HepG2 (cell line): ENCODE measurements around the gene EZH1. TPM values are rescaled to one million over a fixed set of nuclear protein-coding genes. Genes with fewer than 3 reads are reported as not detected.

Source experiments
- GPN1 ChIP-seq: sonication (generic); formaldehyde crosslinking; IDR thresholded peaks from 2 replicates; pipeline ENCODE4 v1.5.1; 2020; ENCODE audit warnings: missing genetic modification reagents, borderline replicate concordance
- IRF2 ChIP-seq: IDR thresholded peaks from 2 replicates; pipeline ENCODE4 v1.6.1; 2018; ENCODE audit warnings: missing genetic modification reagents, missing compliant biosample characterization
- KMT2B ChIP-seq: IDR thresholded peaks from 2 replicates; pipeline ENCODE4 v1.6.1; 2016; ENCODE audit warnings: missing genetic modification reagents, missing compliant biosample characterization
- MIER2 ChIP-seq: IDR thresholded peaks from 2 replicates; pipeline ENCODE4 v1.6.1; 2016; ENCODE audit warnings: missing biosample characterization, missing genetic modification reagents
- PATZ1 ChIP-seq: sonication (generic); formaldehyde crosslinking; IDR thresholded peaks from 2 replicates; pipeline ENCODE4 v1.4.0; 2020; ENCODE audit warnings: missing genetic modification reagents
- RARA ChIP-seq: IDR thresholded peaks from 2 replicates; pipeline ENCODE4 v1.6.1; 2016; ENCODE audit warnings: missing genetic modification reagents, missing compliant biosample characterization
- SMC3 ChIP-seq: IDR thresholded peaks from 2 replicates; pipeline ENCODE4 v1.6.1; 2011; ENCODE audit warnings: low read length, improper control_type of control experiment
- TARDBP ChIP-seq: sonication (generic); formaldehyde crosslinking; IDR thresholded peaks from 2 replicates; pipeline ENCODE4 v1.8.0; 2022; ENCODE audit warnings: mild to moderate bottlenecking, missing genetic modification reagents
- TCF7L2 ChIP-seq: IDR thresholded peaks from 2 replicates; pipeline ENCODE4 v1.6.1; 2011; ENCODE audit warnings: mild to moderate bottlenecking, low read depth, low read length, moderate library complexity
- YEATS4 ChIP-seq: sonication (generic); formaldehyde crosslinking; IDR thresholded peaks from 2 replicates; pipeline ENCODE4 v1.4.0; 2020; ENCODE audit warnings: missing genetic modification reagents, borderline replicate concordance
- ZBTB25 ChIP-seq: IDR thresholded peaks from 2 replicates; pipeline ENCODE4 v1.6.1; 2018; ENCODE audit warnings: missing genetic modification reagents
- ZC3H4 ChIP-seq: sonication (generic); formaldehyde crosslinking; IDR thresholded peaks from 2 replicates; pipeline ENCODE4 v1.4.0; 2020; ENCODE audit warnings: missing genetic modification reagents, borderline replicate concordance
- ZMYM3 ChIP-seq: sonication (generic); formaldehyde crosslinking; IDR thresholded peaks from 2 replicates; pipeline ENCODE4 v1.5.1; 2020; ENCODE audit warnings: mild to moderate bottlenecking, missing genetic modification reagents
- ZNF230 ChIP-seq: sonication (generic); formaldehyde crosslinking; IDR thresholded peaks from 2 replicates; pipeline ENCODE4 v1.4.0; 2020; ENCODE audit warnings: mild to moderate bottlenecking, missing genetic modification reagents
- ZNF350 ChIP-seq: sonication (generic); formaldehyde crosslinking; IDR thresholded peaks from 2 replicates; pipeline ENCODE4 v1.4.0; 2020; ENCODE audit warnings: mild to moderate bottlenecking, low read depth, missing genetic modification reagents, borderline replicate concordance
- ZNF451 ChIP-seq: sonication (generic); formaldehyde crosslinking; IDR thresholded peaks from 2 replicates; pipeline ENCODE4 v1.5.0; 2020; ENCODE audit warnings: mild to moderate bottlenecking, missing genetic modification reagents
- ZNF460 ChIP-seq: sonication (generic); formaldehyde crosslinking; IDR thresholded peaks from 2 replicates; pipeline ENCODE4 v1.5.1; 2020; ENCODE audit warnings: missing genetic modification reagents, mild to moderate bottlenecking, borderline replicate concordance
- ZNF569 ChIP-seq: sonication (generic); formaldehyde crosslinking; IDR thresholded peaks from 2 replicates; pipeline ENCODE4 v1.5.0; 2020; ENCODE audit warnings: mild to moderate bottlenecking, missing genetic modification reagents, moderate library complexity, borderline replicate concordance
- ZNF597 ChIP-seq: sonication (generic); formaldehyde crosslinking; IDR thresholded peaks from 2 replicates; pipeline ENCODE4 v1.5.0; 2020; ENCODE audit warnings: missing genetic modification reagents
- ZNF607 ChIP-seq: sonication (generic); formaldehyde crosslinking; IDR thresholded peaks from 2 replicates; pipeline ENCODE4 v1.5.1; 2020; ENCODE audit warnings: missing genetic modification reagents, mild to moderate bottlenecking, borderline replicate concordance
- ZNF615 ChIP-seq: sonication (generic); formaldehyde crosslinking; IDR thresholded peaks from 2 replicates; pipeline ENCODE4 v1.5.0; 2020; ENCODE audit warnings: mild to moderate bottlenecking, missing genetic modification reagents, borderline replicate concordance
- ZNF784 ChIP-seq: sonication (generic); formaldehyde crosslinking; IDR thresholded peaks from 2 replicates; pipeline ENCODE4 v1.5.1; 2020; ENCODE audit warnings: missing genetic modification reagents, mild to moderate bottlenecking, borderline replicate concordance
- ZNF850 ChIP-seq: sonication (generic); formaldehyde crosslinking; conservative IDR thresholded peaks from 2 replicates; pipeline ENCODE4 v1.9.0; 2021; ENCODE audit warnings: mild to moderate bottlenecking, missing genetic modification reagents
- ZSCAN22 ChIP-seq: sonication (generic); formaldehyde crosslinking; IDR thresholded peaks from 2 replicates; pipeline ENCODE4 v1.4.0; 2020; ENCODE audit warnings: mild to moderate bottlenecking, missing genetic modification reagents
- polyA plus RNA-seq, 8 experiments: library from polyadenylated mRNA; depleted of rRNA in 3 of 8; stranded (reverse) in 7 of 8; unstranded in 1 of 8; fragments of >200 nt; fragmentation: Illumina TruSeq in 4 of 8; extraction: Trizol in 4 of 8; gene quantifications; 2 replicates each; pipeline versions ENCODE4 v1.2.1 to v1.2.3, GENCODE V29; 2011 to 2016; ENCODE audit warnings: low read depth in 4 of 8, missing spikeins in 1 of 8, mixed read lengths in 1 of 8; ENCODE audit not compliant: insufficient read depth in 1 of 8
- total RNA-seq, 5 experiments: library from RNA; depleted of rRNA; stranded (reverse); fragments of >200 nt; fragmentation: Illumina TruSeq; extraction: Trizol; gene quantifications; 2 replicates each; pipeline ENCODE4 v1.2.3, GENCODE V29; 2016; ENCODE audit warnings: low read depth in 1 of 5

Gene EZH1
- total and polyA plus RNA-seq, 2 of the 13 experiments (the other 11 are each of a cell fraction or from before 2014, with no cell fraction given), result 11.6 to 24.0 TPM

- TF ChIP-seq ZNF597 (CRISPR knock-in tag), result no peak
- no peak; the same call in 1 of the 2 replicates for TF ChIP-seq ZNF350 (CRISPR knock-in tag)
- no peak for TF ChIP-seq SMC3
- TF ChIP-seq ZBTB25 (CRISPR knock-in tag), result peak; percentile 63
- TF ChIP-seq ZNF607 (CRISPR knock-in tag), result peak; percentile 97
- no peak; the same call in 1 of the 2 replicates for TF ChIP-seq ZMYM3
- TF ChIP-seq RARA, result 0 out of 2 replicates have a peak, but pooled peaks have one; percentile 35
- no peak; the same call in 1 of the 2 replicates for TF ChIP-seq MIER2 (CRISPR knock-in tag)
- no peak for TF ChIP-seq ZNF850
- no peak for TF ChIP-seq GPN1
- TF ChIP-seq ZNF569, result no peak; the same call in 1 of the 2 replicates
- TF ChIP-seq YEATS4 (CRISPR knock-in tag), result peak; percentile 92
- peak; percentile 39; the same call in 1 of the 2 replicates for TF ChIP-seq IRF2 (CRISPR knock-in tag)
- peak; percentile 84 for TF ChIP-seq ZNF451
- no peak; the same call in 1 of the 2 replicates for TF ChIP-seq ZSCAN22 (CRISPR knock-in tag)
- TF ChIP-seq KMT2B, result no peak; the same call in 1 of the 2 replicates
- TF ChIP-seq ZNF230 (CRISPR knock-in tag), result peak; percentile 90
- TF ChIP-seq PATZ1 (CRISPR knock-in tag), result peak; percentile 95
- peak; percentile 78; the same call in 1 of the 2 replicates for TF ChIP-seq ZNF615 (CRISPR knock-in tag)
- TF ChIP-seq ZC3H4 (CRISPR knock-in tag), result no peak; the same call in 1 of the 2 replicates
- TF ChIP-seq TCF7L2, result no peak
- TF ChIP-seq ZNF460 (CRISPR knock-in tag), result peak; percentile 19; the same call in 1 of the 2 replicates
- TF ChIP-seq ZNF784 (CRISPR knock-in tag), result no peak
- TF ChIP-seq TARDBP (CRISPR knock-in tag), result peak; percentile 83; the same call in 1 of the 2 replicates
Observed at GRCh38 chr17:42744806-42745617, at the start of gene EZH1 (continued).
